HCEC 1CT (cell line): ENCODE data around the gene PABPC1L2A.
A peak's percentile ranks its signal among the peaks of the same experiment; 100 is the strongest.
"Not testable (repeated sequence)": the region's sequence is repeated elsewhere in the genome, so short reads cannot be mapped to it uniquely, and the experiment has no call there.

Source experiments
- DNase-seq: peaks from one replicate; pipeline ENCODE4 v3.0.0-alpha.2; 2017

PABPC1L2A gene

DNA sequence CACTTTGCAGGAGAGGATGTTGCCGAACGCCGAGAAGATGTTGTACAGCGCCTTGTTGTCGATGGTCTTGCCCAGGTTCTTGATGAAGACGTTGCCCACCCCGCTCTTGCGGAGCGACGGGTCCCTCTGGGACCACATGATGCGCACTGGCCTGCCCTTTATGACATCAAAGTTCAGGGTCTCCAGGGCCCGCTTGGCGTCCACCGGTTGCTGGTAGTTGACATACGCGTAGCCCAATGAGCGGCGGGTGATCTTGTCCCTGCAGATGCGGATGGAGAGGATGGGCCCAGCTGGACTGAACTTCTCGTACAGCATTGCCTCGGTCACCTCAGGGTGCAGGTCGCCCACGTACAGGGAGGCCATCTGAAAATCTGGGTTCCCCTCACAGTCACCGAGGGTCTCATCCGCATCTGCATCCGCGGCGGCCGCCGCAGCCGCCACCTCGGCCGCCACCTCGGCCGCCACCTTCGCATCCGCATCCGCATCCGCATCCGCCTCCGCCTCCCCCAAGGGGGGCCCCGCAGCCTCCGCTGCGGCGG, at the start of gene PABPC1L2A:
PABPC1L2A (minus strand) TSS at position 489 of the 539 bp plus-strand sequence; CDS start at position 363, 126 bp downstream.
- DNase-seq = not testable (repeated sequence)

DNA sequence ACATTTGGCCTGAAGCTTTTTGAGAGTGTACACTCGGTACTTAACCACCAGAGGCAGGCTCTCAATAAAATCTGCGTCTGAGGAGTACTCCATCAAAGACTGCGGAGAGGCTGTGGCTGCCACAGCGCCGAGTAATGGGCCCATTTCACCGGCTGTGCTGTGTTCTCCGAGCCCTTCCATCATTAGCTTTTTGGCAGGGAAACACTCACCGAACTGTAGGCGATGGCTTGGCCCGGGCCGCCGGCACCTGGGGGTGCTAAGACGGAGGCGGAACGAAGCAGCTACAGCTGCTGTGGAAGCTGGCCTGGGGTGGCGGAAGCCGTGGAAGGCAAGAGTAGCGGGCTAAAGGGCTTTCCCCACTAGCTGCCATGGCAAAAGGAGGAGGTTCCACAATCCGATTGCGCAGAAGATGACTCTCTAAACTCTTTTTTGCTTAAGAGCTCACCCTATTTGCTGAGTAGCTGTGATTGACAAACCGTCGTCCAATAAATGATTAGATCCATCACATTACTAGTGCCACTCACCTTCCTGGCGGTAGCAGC, 48.5 kb upstream of the PABPC1L2A start:
- DNase-seq = no peak

DNA sequence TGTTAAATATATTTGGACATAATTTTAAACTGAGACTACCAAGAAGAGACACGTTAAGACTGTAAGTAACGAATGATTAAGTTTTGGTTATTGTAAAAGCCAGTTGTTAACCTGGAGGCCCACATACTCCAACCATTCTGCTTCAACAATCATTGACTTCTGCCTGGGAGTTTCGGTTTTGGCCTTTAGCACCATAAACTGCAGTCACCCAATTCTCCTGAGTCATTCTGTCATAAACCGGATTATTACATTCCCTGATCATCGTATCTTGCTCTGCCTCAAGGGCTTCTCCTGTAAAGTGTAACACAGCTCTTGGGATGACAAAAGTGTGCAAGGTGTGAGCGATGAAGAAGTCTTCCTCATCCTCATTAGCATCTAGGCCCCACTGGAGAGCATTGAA, 46.9 kb upstream of the PABPC1L2A start:
- DNase-seq = no peak

DNA sequence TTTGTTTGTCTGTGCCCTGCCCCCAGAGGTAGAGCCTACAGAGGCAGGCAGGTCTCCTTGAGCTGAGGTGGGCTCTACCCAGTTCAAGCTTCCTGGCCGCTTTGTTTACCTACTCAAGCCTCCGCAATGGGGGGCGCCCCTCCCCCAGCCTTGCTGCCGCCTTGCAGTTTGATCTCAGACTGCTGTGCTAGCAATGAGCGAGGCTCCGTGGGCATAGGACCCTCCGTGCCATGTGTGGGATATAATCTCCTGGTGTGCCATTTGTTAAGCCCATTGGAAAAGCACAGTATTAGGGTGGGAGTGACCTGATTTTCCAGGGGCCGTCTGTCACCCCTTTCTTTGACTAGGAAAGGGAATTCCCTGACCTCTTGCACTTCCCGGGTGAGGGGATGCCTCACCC, 20.2 kb upstream of the PABPC1L2A start:
- DNase-seq = not testable (repeated sequence)

DNA sequence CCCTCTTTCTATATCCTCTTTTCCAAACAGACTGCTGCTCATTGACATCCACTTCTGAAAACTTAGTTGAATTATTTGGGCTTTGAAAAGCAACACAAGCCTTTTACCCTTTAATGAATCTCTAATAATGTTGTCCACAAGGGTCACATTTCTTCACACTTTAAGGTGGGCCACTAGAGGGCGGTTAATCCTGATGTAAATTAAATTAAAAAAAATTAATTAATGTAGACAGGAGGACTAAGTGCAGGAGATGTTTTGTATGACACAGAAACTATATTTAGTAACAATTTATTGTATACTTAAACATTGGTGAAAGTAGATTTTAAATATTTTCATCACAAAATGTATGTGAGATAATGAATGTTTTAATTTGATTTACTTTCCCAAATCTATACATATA, 7.5 kb upstream of the PABPC1L2A start:
- DNase-seq = peak; percentile 1

DNA sequence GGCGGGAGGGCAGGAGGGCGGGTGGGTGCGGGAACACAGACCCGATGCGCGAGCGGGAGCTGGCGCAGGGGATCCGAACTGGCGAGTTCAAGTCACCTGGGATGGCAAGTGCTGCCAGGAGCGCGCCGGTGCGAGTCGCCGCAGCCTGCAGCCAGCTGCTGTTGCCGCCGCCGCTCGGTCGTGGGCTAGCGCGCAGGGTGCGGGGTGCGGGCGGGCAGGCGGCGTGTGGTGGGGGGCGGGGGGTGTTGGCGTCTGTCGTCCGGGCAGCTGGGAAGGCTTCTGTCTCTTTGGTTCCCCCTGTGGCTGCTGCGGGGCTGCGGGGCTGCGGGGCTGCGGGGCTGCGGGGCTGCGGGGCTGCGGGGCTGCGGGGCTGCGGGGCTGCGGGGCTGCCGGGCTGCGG, 572 bp upstream of the PABPC1L2A start:
- DNase-seq = not testable (repeated sequence)

DNA sequence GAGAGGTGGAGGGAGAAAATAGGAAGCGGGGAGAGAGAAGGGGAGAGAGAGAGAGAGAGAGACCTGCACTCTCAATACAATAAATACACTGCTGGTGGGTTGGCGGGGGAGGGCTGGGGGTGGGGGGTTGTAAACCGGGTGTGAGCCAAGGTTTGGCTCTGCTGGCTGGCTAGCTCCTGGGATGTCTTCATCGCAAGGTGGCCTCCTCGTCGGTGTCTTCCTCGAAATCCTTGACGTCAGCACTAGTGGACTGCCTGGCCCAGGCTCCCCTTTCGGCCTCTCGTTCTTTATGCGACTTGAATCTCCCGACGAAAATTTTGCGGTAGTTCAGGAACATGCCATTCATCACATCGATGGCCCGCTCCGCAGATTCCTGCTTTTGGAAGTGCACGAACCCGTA, 715 bp downstream of the PABPC1L2A start:
- DNase-seq = not testable (repeated sequence)

DNA sequence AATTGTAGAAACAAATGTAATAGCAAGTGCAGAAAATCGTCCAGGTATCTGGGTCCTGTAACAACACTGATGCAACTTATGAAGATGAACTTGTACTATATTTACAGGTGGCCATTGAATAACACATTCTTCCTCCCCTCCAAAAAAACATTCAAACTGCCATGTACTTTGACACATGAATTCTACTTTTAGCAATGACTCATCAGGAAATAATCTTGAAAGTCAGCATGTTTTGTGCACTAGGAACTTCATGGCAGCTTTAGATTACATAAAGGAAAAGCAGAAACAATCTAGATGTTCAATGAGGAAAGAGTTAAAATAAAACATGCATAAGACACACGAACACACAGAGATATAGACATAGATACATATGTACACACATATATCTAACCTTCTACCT, 2.5 kb downstream of the PABPC1L2A start:
- DNase-seq = no peak

DNA sequence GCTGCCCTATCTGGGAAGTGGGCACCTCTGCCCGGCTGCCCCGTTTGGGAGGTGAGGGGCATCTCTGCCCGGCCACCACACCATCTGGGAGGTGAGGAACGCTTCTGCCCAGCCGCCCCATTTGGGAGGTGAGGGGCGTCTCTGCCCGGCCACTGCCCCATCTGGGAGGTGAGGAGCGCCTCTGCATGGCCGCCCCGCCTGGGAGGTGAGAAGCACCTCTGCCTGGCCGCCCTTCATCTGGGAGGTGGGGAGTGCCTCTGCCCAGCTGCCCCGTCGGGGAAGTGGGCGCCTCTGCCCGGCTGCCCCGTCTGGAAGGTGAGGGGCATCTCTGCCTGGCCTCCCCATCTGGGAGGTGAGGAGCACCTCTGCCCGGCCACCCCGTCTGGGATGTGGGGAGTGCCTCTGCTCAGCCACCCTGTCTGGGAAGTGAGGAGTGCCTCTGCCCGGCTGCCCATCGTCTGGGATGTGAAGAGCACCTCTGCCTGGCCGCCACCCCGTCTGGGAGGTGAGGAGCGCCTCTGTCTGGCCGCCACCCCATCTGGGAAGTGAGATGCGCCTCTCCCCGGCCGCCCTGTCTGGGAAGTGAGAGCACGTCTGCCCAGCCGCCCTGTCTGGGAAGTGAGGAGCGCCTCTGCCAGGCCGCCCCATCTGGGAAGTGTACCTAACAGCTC, 9.8 kb downstream of the PABPC1L2A start:
- no peak for DNase-seq

DNA sequence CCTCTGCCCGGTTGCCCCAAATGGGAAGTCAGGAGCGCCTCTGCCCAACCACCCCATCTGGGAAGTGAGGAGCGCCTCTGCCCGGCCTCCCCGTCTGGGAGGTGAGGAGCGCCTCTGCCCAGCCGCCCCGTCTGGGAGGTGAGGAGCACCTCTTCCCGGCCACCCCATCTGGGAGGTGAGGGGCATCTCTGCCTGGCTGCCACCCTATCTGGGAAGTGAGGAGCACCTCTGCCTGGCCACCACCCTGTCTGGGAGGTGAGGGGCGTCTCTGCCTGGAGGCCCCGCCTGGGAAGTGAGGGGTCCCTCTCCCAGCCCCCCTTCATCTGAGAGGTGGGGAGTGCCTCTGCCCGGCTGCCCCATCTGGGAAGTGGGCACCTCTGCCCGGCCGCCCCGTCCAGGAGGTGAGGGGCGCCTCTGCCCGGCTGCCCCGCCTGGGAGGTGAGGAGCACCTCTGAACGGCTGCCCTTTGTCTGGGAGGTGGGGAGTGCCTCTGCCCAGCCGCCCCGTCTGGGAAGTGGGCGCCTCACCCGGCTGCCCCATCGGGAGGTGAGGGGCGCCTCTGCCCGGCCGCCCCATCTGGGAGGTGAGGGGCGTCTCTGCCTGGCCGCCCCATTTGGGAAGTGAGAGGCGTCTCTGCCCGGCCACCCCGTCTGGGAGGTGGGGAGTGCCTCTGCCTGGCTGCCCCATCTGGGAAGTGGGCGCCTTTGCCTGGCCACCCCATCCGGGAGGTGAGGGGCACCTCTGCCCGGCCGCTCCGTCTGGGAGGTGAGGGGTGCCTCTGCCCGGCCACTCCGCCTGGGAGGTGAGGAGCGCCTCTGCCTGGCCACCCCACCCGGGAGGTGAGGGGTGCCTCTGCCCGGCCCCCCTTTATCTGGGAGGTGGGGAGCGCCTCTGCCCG, 10.6 kb downstream of the PABPC1L2A start:
- DNase-seq = no peak

DNA sequence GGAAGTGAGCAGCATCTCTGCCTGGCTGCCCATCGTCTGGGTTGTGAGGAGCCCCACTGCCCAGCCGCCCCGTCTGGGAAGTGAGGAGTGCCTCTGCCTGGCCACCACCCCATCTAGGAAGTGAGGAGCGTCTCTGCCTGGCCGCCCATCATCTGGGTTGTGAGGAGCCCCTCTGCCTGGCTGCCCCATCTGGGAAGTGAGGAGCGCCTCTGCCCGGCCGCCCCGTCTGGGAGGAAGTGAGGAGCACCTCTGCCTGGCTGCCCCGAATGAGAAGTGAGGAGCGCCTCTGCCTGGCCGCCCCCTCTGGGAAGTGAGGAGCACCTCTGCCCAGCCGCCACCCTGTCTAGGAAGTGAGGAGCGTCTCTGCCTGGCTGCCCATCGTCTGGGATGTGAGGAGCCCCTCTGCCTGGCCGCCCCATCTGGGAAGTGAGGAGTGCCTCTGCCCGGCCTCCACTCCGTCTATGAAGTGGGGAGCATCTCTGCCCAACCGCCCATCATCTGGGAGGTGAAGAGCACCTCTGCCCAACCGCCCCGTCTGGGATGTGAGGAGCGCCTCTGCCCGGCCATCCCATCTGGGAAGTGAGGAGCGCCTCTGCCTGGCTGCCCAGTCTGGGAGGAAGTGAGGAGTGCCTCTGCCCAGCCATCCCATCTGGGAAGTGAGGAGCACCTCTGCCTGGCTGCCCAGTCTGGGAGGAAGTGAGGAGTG, 11.4 kb downstream of the PABPC1L2A start:
- not testable (repeated sequence) for DNase-seq

DNA sequence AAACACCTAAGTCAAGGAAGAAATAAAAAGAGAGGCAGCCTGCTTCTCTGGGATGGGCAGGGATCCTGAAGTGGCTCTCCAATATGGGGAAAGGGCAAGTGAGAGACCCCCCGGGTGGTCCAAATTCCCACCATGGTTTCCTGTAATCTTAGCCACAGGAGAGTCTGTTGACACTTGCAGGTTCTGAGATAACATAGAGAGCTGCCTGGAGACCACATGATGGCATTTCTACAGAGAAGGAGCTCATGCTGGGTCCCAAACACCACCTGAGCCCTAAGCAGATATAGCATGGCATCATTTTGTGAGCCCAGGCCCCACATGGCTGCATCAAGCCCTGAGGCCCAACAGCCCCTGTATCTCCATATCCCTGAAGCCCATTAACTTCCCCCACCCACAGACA, 50.4 kb downstream of the PABPC1L2A start:
- no peak for DNase-seq
